K562 (cell line): ENCODE results near the gene DNASE2B. TPM values are rescaled to one million over a fixed set of nuclear protein-coding genes. Genes with fewer than 3 reads are reported as not detected.

ENCODE experiments used
- FIP1L1 ChIP-seq: fragments of 200-400 bp; formaldehyde crosslinking; IDR thresholded peaks from 2 replicates; pipeline ENCODE4 v1.6.1; 2018; ENCODE audit warnings: mild to moderate bottlenecking, low read depth, low read length; ENCODE audit not compliant: poor library complexity, severe bottlenecking
- HNRNPK ChIP-seq: fragments of 200-400 bp; formaldehyde crosslinking; IDR thresholded peaks from one replicate; pipeline ENCODE4 v1.6.1; 2018; ENCODE audit warnings: mild to moderate bottlenecking, low read depth, low read length; ENCODE audit not compliant: poor library complexity, severe bottlenecking
- ID3 ChIP-seq, 2 experiments: fragments of 250-450 bp in 1 of 2; fragments of 450-650 bp in 1 of 2; sonication (Bioruptor Pico) in 1 of 2; IDR thresholded peaks; 2 replicates each; pipeline versions ENCODE4 v1.6.1 to v1.8.0; 2016 to 2021; ENCODE audit warnings: mild to moderate bottlenecking in 2 of 2, moderate library complexity in 2 of 2, missing compliant biosample characterization in 1 of 2, missing genetic modification characterization in 1 of 2
- JUNB ChIP-seq: fragments of 450-650 bp; formaldehyde crosslinking; conservative IDR thresholded peaks from 2 replicates; pipeline ENCODE4 v1.4.0; 2020; ENCODE audit warnings: mild to moderate bottlenecking
- JUND ChIP-seq, 2 experiments: IDR thresholded peaks; 2 replicates in 1 of 2; 3 replicates in 1 of 2; pipeline ENCODE4 v1.6.1; 2011; ENCODE audit warnings: borderline replicate concordance in 2 of 2, low read depth in 2 of 2, low read length in 2 of 2, improper control_type of control experiment in 1 of 2, missing biosample characterization in 1 of 2, missing genetic modification characterization in 1 of 2, missing genetic modification reagents in 1 of 2
- LEF1 ChIP-seq: fragments of 450-650 bp; IDR thresholded peaks from 2 replicates; pipeline ENCODE4 v1.6.1; 2016; ENCODE audit warnings: mild to moderate bottlenecking
- NFRKB ChIP-seq: fragments of 450-650 bp; IDR thresholded peaks from 2 replicates; pipeline ENCODE4 v1.6.1; 2016; ENCODE audit warnings: low read depth
- PBX2 ChIP-seq, 2 experiments: IDR thresholded peaks in 1 of 2; conservative IDR thresholded peaks in 1 of 2; 2 replicates each; pipeline ENCODE4 v1.6.1; 2016; ENCODE audit warnings: low read depth in 2 of 2, mild to moderate bottlenecking in 1 of 2, missing compliant biosample characterization in 1 of 2, missing genetic modification characterization in 1 of 2, moderate library complexity in 1 of 2
- RBM15 ChIP-seq: fragments of 200-400 bp; formaldehyde crosslinking; IDR thresholded peaks from 2 replicates; pipeline ENCODE4 v1.6.1; 2018; ENCODE audit warnings: mild to moderate bottlenecking, low read length, moderate library complexity; ENCODE audit not compliant: insufficient read depth
- RFX5 ChIP-seq: IDR thresholded peaks from 2 replicates; pipeline ENCODE4 v1.6.1; 2011; ENCODE audit warnings: low read depth, mild to moderate bottlenecking, improper control_type of control experiment, low read length
- SETDB1 ChIP-seq: IDR thresholded peaks from one replicate; pipeline ENCODE4 v1.6.1; 2012; ENCODE audit warnings: low read length, control low read depth, inconsistent platforms
- TCF3 ChIP-seq: sonication (generic); formaldehyde crosslinking; IDR thresholded peaks from 2 replicates; pipeline ENCODE4 v1.4.0; 2020; ENCODE audit warnings: mild to moderate bottlenecking, missing genetic modification reagents
- TRIM24 ChIP-seq, 2 experiments: fragments of 450-650 bp; IDR thresholded peaks; 2 replicates each; pipeline ENCODE4 v1.6.1; 2016
- ZBTB26 ChIP-seq: fragments of 450-650 bp; formaldehyde crosslinking; IDR thresholded peaks from 2 replicates; pipeline ENCODE4 v1.4.0; 2022; ENCODE audit warnings: missing genetic modification characterization
- ZBTB33 ChIP-seq: sonication (generic); formaldehyde crosslinking; IDR thresholded peaks from 2 replicates; pipeline ENCODE4 v1.8.1; 2023; ENCODE audit warnings: mild to moderate bottlenecking, missing genetic modification reagents
- ZBTB8A ChIP-seq: fragments of 450-650 bp; IDR thresholded peaks from 2 replicates; pipeline ENCODE4 v1.6.1; 2018; ENCODE audit warnings: mild to moderate bottlenecking, moderate library complexity; ENCODE audit not compliant: partially characterized antibody
- ZNF41 ChIP-seq: fragments of 250-450 bp; sonication (Bioruptor Pico); conservative IDR thresholded peaks from 2 replicates; pipeline ENCODE4 v1.4.0; 2020; ENCODE audit warnings: mild to moderate bottlenecking
- ZNF717 ChIP-seq: fragments of 250-450 bp; sonication (Bioruptor Pico); IDR thresholded peaks from 2 replicates; pipeline ENCODE4 v1.5.0; 2021
- ZZZ3 ChIP-seq: fragments of 450-650 bp; IDR thresholded peaks from 2 replicates; pipeline ENCODE4 v1.6.1; 2016; ENCODE audit warnings: antibody characterized with exemption, mild to moderate bottlenecking, moderate library complexity
- polyA plus RNA-seq, 8 experiments: library from polyadenylated mRNA; depleted of rRNA in 4 of 8; stranded (reverse) in 5 of 8; unstranded in 3 of 8; fragments of >200 nt; fragmentation: Nextera tagmentation in 2 of 8; fragmentation: Illumina TruSeq in 1 of 8; extraction: Ambion mirVana in 2 of 8; extraction: Trizol in 1 of 8; gene quantifications; 2 replicates each; pipeline versions ENCODE4 v1.2.1 to v1.2.3, GENCODE V29; 2011 to 2014; ENCODE audit warnings: inconsistent platforms in 1 of 8, missing spikeins in 1 of 8
- total RNA-seq, 7 experiments: library from RNA; depleted of rRNA in 6 of 7; stranded (reverse); fragments of >200 nt in 6 of 7; fragmentation: Illumina TruSeq in 2 of 7; extraction: Trizol in 2 of 7; gene quantifications; 2 replicates each; pipeline versions ENCODE4 v1.2.1 to v1.2.3, GENCODE V29; 2011 to 2021; ENCODE audit warnings: low replicate concordance in 1 of 7

Gene DNASE2B
- total and polyA plus RNA-seq, 9 of the 15 experiments (the other 6 are each of a cell fraction or from before 2014, with no cell fraction given): not detected

GRCh38 chr1:84365225-84366221, 32.8 kb upstream of the DNASE2B start (continued):
- TF ChIP-seq PBX2 (CRISPR knock-in tag; IDR thresholded peaks at IDR 0.05; ENCODE audit: low read depth): no peak
- TF ChIP-seq PBX2 (tag; conservative IDR thresholded peaks at IDR 0.05; ENCODE audit: low read depth): peak; percentile 61; the same call in 1 of the 2 replicates
- TF ChIP-seq LEF1: no peak
- no peak for TF ChIP-seq RFX5
- TF ChIP-seq FIP1L1: no peak
- TF ChIP-seq RBM15: no peak
- TF ChIP-seq ZNF717 (CRISPR knock-in tag): no peak
- 0 out of 4 replicates have a peak, but pooled peaks of 1 of the 2 experiments have one; percentile 28 for TF ChIP-seq TRIM24 (IDR thresholded peaks at IDR 0.05)
- no peak for TF ChIP-seq HNRNPK
- no peak for TF ChIP-seq SETDB1
- TF ChIP-seq JUNB (CRISPR knock-in tag): 0 out of 2 replicates have a peak, but pooled peaks have one; percentile 45
- TF ChIP-seq TCF3: no peak
- no peak for TF ChIP-seq NFRKB
- no peak for TF ChIP-seq ZBTB26 (CRISPR knock-in tag)
- TF ChIP-seq JUND (IDR thresholded peaks at IDR 0.05; ENCODE audit: borderline replicate concordance, low read depth, low read length): peak; percentile 96
- peak; percentile 96 for TF ChIP-seq JUND (tag; IDR thresholded peaks at IDR 0.05; ENCODE audit: borderline replicate concordance, low read depth, low read length)
- TF ChIP-seq ZBTB8A: no peak
- no peak for TF ChIP-seq ZNF41 (CRISPR knock-in tag)
- no peak for TF ChIP-seq ZBTB33 (CRISPR knock-in tag)
- TF ChIP-seq ID3 (CRISPR knock-in tag; IDR thresholded peaks at IDR 0.05): no peak
- TF ChIP-seq ID3 (tag; IDR thresholded peaks at IDR 0.05): peak; percentile 94; the same call in 1 of the 2 replicates
- TF ChIP-seq ZZZ3: no peak
